HG02970 (cell line): ENCODE measurements around the gene MYH6.

Experiments
- ATAC-seq: cut with Tn5 transposase; IDR thresholded peaks from one replicate; pipeline ENCODE4 v1.9.1; 2021; ENCODE audit warnings: mild to moderate bottlenecking, moderate library complexity, moderate number of reproducible peaks; ENCODE audit not compliant: unreplicated experiment, low FRiP score

The MYH6 gene

DNA sequence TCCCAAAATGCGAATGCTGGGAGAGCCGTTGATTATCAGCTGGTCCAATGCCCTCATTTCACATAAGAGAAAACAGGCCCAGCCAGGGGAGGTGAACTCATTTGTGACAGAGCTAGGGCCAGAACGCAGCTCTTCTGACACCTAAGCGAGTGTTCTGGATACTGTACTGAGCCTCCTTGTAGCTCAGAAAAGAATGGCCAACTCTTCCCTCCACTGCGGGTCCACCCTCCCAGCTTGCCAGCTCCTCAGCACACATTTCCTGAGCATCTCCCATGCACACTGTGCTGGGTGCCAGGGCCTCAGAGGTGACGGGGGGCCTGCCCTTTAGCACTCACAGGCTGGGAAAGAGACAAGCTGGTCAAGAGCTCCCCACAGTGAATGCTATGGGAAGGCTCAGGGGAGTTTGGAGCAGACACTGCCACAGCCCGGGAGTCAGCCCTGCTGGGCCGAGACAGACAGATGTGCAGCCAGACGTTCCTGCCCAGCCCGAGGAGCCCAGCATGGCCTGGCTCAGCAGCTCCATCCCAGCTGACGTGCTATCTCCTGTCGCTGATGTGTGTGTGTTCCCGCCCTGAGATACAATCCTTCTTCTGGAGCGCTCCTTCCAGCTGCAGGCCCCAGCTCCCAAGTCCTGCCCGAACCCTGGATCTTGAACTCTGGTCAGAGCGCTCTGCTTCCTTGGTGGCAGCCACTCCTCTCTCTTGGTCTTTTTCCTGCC is 27.7 kb downstream of the MYH6 start:
- ATAC-seq: no peak

DNA sequence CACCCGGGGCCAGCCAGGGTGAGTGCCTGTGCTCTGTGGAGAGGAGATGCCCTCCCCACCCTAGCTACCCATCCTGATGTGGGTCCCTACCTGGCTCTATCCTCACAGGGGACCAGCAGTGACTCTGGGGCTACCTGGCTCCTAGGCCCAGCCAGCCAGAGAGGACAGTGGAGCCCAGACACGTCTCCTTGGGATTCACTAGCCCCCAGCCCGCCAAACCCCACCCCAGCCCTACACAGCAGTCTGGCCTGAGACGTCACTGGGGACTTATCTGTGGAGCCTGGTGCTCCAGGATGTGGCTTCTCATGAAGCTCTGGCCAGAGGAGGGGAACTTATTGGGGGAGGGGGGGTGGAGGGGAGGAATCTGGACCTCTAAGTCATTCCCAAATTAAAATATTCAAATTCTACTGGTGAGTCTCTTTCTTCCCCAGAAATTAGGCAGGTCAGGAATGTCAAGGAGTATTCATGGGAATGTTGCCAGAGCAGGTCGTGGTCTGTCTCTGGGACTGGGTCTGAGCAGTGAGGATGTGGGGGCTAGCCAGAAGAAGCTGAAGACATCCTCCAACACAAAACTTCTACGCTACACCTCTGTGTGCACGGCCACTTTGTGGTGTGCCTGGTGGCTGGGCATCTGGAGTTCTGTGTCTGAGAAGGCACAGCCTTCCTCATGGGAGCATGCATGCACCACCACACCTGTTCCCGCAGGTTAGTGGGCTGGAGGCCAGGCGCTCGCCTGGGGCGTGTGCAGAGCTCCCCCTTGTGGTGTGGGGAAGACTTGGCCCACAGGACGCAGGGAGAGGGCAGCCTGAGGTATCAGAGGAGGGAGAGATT is 28.5 kb downstream of the MYH6 start:
- no peak for ATAC-seq

DNA sequence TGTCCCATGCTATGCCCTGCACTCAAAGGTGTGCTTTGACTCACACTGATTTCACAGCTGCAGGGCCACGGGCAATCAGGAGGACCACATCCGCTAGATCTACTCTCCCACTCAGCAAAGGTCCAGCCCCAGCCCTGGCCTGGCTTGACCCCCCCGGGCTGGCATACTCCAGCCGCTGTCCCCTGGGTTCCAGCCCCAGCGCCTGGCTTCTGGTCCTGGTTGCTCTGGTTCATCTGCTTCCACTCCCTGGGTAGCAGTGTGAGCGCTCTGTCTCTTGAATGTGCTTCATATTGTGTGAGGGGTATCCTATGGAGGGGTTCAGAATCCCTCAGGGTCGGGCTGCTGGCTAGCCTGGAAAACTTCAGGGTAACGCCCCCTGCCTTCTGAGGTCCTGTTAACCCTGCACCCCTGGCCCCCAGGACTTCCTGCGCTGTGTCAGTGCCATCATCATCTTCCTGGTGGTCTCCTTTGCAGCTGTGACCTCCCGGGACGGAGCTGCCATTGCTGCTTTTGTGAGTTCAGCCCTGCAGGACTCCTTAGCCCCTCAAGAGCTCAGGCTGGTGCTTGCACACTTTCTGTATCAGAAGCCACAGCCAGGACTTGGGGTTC is 29.4 kb downstream of the MYH6 start:
- no peak for ATAC-seq

DNA sequence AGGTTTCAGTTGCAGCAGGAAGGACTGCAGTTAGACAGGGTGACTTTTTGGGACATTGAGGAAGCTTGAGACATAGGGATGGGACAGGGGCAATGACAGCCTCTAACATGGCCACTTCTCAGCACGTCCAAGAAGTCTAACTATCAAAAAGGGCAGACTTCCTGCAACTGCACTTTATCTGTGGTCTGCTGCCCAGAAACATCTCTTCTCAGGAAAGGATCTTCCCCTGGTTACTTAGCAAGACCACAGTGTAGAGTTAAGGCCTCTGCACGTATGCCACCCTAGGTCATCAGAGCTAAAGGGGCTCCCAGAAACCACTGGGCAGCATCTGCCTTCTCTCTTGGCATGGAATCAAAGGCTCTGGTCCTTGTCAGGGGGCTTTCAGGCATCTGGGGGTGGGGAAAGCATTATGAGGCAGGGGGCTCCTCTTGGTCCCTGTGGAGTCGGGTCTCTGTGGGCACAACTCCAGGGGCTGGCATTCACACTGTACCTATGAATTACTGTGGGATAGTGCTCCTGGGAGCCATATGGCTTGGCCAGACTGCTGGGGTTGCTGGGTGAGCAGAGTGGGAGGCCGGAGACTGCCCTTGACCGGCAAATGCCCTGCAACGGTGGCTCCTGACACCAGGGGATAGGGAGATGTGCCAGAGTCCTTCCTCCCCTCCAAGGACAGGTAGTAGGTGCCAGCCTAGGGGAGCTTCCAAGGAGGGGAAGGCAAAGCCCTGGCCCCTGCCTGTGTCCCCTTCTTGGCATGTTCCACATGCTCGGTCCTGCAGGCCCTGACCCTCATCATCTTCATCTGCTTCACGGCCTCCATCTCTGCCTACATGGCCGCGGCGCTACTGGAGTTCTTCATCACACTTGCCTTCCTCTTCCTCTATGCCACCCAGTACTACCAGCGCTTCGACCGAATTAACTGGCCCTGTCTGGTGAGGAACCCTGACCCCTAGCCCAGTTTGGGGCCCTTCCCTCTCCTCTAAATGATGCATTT is 30.2 kb downstream of the MYH6 start:
- ATAC-seq: no peak

DNA sequence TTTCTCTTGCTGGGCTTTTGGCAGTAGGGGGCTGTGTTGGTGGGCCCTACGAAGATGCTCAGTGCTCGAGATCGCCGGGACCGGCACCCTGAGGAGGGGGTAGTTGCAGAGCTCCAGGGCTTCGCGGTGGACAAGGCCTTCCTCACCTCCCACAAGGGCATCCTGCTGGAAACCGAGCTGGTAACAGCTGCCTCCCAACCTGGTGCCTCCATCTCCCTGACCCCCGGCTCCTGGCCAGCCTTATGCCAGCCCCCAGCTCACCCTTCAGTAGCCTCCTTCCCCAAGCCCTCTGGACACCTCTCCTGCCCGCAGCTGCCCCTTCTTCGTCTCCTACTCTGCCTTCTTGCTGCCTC is 30.9 kb downstream of the MYH6 start:
- ATAC-seq: no peak

DNA sequence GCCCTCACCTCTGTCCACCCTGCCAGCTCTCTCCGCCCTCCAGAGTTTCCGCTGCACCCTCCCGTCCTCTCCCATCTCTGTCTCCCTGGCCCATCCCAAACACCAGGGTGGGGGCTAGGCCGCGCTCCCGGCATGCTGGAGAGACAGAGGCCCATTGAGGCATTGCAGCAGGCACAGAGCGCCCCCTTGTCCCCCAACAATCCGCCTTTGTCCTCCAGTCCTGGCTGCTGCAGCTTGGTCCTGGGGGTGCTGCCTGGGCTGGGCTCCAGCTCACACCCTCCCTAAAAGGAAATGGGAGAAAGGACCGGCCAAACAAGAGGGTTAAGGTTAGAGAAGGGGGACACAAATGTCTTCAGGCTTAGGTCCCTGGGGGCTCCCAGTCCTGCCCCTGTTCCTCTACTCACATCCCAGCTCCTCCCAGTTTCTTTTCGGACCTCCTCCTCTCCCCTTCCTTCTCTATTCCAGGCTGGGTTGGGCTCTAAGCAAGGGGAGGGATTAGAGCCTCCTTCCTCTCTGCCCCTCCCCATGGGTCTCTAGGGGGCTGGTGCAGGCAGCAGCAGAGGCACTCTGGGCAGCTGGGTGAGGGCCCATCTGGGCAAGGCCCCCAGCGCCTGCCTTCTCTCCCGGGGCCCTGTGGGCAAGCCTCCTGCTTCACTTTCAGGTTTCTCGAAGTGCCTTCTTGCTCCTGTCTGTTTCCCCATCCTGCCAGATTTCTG is 31.4 kb downstream of the MYH6 start, which contains the start of gene CMTM5:
Gene CMTM5, plus strand, starts transcription at position 565 of the 716 bp plus-strand sequence. CDS start 206 bp downstream, outside the sequence.
- ATAC-seq: no peak

DNA sequence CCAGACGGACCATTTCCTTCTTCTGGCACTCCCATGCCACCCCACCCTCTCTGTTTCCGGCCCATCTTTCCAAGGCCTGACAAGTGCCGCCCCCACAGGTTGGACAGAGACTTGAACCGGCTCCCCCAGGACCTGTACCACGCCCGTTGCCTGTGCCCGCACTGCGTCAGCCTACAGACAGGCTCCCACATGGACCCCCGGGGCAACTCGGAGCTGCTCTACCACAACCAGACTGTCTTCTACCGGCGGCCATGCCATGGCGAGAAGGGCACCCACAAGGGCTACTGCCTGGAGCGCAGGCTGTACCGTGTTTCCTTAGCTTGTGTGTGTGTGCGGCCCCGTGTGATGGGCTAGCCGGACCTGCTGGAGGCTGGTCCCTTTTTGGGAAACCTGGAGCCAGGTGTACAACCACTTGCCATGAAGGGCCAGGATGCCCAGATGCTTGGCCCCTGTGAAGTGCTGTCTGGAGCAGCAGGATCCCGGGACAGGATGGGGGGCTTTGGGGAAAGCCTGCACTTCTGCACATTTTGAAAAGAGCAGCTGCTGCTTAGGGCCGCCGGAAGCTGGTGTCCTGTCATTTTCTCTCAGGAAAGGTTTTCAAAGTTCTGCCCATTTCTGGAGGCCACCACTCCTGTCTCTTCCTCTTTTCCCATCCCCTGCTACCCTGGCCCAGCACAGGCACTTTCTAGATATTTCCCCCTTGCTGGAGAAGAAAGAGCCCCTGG is 32.4 kb downstream of the MYH6 start:
- no peak for ATAC-seq

DNA sequence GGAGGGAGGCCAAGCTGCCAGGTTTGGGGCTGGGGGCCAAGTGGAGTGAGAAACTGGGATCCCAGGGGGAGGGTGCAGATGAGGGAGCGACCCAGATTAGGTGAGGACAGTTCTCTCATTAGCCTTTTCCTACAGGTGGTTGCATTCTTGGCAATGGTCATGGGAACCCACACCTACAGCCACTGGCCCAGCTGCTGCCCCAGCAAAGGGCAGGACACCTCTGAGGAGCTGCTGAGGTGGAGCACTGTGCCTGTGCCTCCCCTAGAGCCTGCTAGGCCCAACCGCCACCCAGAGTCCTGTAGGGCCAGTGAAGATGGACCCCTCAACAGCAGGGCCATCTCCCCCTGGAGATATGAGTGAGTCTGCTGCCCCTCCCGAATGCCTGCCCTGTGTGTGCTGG is 35.0 kb downstream of the MYH6 start:
- no peak for ATAC-seq

DNA sequence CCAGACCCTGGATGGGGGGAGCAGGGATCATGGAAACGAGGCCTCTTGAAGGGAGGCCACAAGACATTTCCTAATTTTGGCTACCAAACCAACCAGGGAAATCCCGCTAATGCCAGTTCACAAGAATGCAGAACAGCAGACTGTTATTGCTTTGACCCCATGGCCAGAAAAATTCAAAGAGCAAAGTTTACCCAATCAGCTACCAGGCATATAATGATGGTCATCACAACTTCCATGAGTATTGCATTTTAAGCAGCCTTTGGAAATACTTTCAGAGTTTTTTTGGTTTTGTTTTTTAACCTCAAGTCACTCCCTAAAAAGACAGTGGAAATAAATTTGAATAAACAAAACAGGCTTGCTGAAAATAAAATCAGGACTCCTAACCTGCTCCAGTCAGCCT is 35.6 kb downstream of the MYH6 start, which contains the start of gene IL25:
Gene IL25, plus strand, starts transcription at position 301 of the 400 bp plus-strand sequence.
- no peak for ATAC-seq

DNA sequence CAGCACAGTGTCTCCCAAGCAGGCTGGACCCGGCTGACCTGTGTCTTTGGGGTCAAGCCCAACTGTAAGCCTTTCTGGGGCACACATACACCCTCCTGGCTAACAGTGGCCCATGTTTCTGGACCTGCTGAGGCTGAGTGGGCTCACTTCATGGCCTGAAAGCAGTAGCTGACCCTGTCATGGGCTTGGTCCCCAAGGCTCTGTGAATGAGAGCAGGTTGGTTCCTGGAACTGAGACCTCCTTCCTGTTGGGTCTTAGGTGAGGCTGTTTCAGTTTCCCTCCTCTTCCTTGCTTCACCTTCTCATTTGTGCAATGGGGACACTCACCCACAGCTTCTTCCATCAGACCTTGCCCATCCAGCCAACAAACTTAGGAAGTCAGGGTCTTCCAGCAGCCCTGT is 36.2 kb downstream of the MYH6 start:
- ATAC-seq: no peak

DNA sequence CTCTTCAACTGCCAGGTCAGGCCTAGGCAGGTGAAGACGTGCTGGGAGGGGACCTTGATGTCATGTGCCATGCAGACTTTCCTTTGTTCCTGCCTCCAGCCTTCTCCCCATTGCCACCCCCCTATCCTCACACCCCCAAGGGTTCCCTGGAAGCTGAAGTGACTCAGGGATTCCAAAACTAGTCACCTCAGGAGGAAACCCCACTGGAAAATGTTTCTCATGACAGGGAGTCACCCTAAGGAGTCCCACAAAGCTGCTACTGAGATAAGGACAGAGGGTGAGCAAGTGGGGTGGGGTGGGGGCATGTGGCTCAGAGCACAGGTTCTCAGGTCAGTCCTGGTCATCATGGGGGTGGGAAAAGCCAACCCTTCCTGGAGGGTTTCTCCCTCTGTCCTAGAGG is 37.9 kb downstream of the MYH6 start:
- ATAC-seq: no peak

DNA sequence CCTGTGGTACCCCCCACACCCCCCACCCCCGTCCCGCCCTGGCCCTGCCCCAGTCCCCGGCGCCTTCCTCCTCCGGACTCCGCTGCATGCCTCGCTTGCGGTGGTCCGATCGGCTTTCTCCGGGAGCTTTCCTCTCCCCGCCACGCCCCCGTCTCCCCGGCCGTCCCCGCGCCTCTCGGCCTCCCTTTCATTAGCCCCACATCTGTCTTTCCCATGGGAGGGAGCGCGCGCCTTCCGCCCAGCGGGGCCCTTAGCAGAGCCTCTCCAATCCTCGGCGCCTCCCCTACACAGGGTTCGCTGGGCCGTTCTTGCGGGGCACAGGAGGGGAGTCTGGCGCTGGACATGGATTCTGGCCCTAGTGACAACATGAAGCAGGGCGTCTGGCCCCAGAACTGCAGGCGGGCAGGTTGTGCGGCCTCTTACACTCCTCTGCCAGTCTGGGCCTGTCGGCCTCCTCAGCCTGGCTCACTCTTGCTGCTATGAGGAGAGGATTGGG is 41.6 kb downstream of the MYH6 start:
- no peak for ATAC-seq

DNA sequence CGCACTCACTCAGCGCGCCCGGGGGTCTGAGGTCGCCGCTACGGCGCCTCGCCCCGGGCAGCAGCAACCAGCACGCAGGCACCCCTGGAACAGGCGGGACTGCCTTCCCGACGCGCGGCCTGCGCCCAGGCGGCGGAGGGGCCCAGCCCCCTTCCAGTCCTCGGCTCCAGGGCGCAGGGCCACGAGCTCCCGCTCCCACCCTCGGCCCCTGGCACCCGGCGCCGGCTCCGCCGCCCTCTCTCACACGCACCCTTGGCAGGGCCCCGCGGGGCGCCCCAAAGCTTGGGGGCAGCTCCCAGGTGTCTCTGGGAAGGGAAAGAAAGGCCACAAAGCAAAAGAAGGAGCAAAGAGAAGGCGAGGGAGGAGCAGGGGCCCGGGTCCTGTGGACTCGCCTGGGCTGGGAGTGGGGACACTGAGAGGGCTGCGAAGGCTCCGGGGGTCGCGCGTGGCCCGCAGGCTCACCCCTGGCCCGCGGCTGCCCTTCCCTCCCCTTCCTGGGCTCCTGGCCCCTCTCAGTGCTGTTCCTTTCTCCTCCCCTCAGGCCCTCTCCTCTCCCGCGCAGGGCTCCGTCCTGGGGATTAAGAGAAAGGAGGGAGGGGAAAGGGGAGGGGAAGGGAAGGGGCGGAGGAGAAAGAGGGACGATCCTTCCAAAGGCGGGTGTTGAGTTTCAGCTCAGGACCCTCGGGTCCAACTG is 42.2 kb downstream of the MYH6 start:
- no peak for ATAC-seq

DNA sequence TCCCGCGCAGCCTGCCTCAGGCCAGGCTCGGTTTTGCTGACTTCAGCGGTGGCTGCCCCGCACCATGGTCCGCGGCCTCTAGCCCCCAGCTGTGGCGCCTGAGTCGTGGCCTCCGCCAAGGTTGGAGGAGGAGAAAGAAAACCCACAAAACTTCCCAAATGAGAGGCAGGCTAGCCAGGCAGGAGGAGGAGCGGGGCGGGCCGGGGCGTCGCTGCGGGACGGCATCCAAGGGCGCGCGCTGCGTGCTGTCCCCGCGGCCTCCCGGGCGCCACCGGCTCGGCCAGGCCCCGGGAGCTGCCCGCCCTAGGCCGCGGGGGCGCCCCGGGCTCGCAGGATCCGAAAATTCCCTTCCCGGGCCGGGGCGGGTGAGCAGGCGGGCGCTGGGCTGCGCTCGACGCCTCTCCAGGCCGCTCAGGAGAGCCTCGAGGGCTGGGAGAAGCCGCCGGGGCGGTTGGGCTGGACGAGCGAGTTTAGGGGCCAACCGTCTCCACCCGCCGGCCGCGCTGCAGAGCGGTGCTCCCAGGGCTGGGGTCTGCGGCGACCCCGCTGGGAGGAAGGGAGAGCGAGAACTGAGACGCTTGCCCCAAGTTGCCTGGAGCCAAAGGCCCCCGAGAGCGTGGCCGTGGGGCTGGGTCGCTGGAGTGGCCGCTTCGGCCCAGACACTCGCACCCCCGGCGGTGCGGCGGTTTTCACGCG is 42.9 kb downstream of the MYH6 start, which contains the start of gene EFS:
Gene EFS, minus strand, starts transcription at position 137 of the 696 bp plus-strand sequence. CDS start 147 bp downstream, outside the sequence.
- ATAC-seq: no peak

DNA sequence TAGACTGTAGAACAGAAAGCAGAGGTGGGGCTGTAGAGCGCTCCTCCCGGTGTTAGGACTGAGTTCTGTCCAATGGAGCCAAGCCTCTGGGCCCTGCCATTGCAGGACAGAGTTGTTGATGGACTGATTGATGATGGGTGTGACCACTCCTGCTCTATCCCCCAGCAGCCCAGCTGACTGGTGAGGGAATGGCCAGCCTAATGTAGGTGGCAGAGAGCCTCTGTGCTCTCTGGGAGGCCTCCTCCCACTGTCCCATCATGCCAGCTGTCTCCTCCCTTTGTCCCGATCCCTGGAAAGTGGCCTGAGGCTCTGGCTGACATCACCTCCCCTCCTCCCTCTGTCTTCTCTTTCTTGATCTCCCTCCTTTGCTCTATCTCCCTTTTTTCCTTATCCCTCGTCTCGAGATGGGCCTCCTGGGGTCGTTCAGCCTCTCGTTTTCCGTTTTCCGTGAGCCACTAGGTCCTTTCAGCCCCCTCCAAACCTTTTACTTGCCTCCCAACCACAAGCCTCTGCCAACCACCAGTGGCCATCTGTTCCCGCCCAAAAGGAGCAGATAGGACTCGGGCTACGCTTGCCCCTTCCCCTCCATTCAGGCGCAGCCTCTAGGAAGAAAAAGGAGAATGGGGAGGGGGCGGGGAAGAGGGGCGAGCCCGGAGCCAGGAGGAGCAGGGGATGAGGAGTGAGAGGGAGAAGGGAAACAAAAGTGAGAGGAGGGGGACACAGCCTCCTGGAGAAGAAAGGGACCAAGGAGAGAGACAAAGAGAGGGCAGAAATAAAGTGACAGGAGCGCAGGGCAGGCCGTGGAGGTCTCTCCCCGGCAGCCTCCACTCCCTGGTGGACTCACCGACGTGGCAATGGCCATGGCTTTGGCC is 43.7 kb downstream of the MYH6 start:
- no peak for ATAC-seq

DNA sequence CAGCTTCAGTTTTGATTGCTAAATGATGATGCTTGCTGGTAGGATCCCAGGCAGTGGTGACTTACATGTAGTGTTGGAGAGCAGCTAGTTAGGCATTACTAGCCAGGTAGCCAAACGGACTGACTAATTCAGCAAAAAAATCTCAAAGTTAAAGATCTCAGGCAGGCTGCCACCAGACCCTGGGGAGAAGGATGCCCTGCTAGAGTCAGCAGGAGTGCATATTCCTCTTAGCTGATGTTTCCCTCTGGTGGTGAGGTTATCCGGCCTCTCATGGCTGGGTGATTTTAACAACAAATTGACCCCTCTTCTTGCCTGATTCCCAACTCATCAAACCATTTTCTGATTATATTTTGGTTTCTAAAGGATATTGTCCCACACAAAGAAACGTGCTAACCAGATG is 45.9 kb downstream of the MYH6 start:
- no peak for ATAC-seq

DNA sequence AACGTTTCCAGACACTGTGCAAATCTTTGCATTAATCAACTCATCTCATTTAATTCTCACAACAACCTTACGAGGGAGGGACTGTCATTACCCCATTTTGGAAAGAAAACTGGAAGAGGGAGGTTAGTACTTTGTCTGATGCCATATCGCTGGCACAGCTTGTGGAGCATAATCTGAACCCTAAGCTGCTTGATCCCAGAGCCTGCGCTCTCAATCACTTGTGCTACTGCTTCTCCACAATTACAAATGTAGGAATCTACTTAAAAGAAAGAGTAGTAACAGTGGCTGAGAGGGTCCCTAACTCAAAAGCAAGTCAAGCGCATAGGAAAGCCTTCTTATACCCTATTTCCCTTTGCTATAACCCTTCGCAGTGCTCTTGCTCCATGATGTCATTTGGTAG is 46.3 kb downstream of the MYH6 start:
- ATAC-seq: no peak
